Measurements from ENCODE around the gene SGMS1.
"Not testable (repeated sequence)": the region's sequence is repeated elsewhere in the genome, so short reads cannot be mapped to it uniquely, and the experiment has no call there.

SGMS1 gene

DNA sequence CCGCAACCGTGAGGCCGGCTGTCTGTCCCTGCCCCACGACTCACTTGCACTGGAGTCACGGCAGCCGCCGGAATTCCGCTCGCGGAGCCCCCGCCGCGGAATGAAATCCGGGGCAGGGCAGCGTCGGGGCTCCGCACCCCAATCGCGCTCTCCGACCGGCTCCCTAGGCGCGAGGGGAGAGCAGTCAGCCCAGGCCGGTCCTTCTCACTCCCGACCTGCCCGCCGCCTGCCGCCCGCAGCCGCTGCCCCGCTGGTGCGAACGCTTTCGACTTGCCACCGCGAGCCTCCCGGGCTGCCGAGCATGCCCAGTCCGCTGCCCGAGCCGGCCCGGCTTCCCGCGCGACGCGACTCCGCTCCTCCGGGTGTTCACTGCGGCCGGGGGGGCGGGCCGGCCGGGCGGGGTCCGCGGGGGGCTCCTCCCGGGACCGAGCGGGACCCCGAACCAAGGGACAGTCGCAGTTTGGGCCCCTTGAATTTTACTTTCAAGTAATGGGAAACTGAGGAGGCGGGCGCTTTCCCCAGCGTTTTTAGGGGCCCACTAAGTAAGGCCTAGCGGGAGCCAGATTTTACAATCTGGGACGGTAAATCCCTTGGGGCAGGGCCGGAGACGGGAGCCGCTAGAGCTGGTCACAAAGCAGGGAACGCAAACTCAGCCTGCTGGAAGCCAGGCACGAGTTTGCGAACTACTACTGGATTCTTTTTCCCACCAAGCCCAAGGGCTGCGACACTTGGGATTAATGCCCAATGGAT lies at the start of gene SGMS1:
SGMS1 (minus strand) TSS at position 294 of the 750 bp plus-strand sequence. CDS start 279,842 bp downstream, outside the sequence.
- no peak for FAIRE-seq

DNA sequence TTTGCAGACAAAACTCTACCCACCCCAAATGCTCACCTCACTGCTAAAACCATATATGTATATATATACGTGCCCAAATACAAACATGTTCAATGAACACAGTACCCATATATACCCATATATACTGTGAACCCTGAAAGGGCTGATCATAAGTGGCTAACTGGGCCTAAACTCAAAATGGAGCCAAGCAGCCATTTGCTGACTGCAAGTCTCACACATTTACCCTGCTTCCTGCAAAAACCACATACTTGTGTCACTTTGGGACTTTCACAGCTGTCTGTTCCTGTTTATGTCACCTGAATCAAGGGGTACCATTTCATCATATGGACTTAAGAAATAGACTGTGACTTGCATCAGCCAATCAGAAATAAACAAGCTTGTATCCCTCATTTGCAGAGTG lies 48.4 kb upstream of the SGMS1 start:
- FAIRE-seq = not testable (repeated sequence)

- FAIRE-seq = not testable (repeated sequence)
These were observed 47.9 kb upstream of the SGMS1 start for GRCh38 chr10:50671645-50672044.

GRCh38 chr10:50669957-50670356 lies 46.2 kb upstream of the SGMS1 start:
- not testable (repeated sequence) for FAIRE-seq

DNA sequence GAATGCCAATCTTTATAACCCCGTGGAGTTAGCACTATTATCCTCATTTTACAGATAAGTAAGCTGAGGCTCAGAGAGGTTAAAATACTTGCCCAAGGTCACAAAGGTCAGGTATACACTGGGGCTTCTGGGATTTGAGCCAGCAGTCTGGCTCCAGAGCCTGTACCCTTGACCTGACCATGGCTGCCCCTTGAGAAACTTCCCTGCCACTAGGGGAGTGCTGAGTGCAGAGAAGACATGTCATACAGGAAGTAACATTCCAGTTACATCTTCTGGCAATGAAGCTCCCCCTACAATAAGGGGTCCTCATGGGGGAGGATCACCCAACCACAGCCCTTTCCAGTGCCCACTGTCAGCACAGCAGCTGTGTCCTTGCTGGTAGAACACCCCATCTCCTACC lies 43.6 kb upstream of the SGMS1 start:
- FAIRE-seq = not testable (repeated sequence)

GRCh38 chr10:50662420-50662819 lies 38.7 kb upstream of the SGMS1 start:
- FAIRE-seq = not testable (repeated sequence)

DNA sequence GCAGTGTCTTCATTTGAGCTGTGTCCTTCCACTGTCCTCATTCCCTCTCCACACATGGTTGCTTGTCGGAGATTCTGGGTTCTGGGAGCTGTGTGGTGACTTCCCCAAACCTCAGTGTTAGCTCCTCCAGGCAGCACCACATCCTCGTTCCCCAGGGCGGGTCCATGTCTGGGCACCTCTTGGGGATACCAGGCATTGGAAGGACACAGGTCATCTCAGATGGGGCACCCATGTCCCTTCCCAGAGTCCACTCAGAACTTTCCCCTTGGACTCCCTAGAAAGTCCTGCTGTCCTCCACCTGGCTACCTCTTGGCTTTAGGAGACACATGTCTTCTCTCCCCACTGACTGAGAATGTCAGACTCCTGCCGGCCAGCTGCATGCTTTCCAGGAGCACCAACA lies 37.8 kb upstream of the SGMS1 start:
- FAIRE-seq = not testable (repeated sequence)

DNA sequence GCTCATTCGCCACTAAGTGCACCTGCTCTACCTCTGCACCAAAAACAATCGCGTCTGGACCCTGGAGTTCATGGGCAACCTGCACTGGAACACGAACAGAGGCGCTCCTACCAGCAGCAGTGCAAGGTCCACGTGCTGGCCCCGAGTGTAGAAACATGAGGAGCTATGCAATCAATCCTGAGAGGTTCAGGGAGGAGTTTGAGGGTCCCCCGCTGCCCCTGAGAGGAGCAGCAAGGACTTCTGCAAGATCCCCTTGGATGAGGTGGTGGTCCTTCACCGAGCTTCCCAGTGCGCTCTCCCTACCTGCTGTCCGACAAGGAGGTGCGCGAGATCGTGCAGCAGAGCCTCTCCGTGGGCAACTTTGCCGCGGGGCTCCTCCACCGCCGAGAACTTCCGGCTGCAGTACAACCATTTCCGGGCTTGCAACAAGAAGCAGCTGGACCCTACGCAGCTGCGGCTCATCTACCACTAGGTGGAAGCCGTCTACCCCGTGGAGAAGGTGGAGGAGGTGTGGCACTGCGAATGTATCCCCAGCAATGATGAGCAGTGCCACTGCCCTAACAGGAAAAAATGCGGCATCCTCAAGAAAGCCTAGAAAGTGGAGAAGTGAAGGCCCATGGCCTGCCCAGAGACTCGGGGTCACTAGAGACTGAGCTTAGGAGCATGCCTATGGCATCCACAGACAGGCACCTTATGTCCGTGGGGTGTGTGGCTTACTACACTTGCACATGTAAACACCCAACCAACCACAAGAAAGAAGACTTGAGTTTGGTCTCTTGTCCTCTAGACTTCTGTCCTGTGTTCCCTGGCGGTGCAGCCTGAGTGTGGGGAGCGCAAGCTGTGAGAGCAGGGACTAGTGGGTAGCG lies 36.3 kb upstream of the SGMS1 start:
- FAIRE-seq = not testable (repeated sequence)

- not testable (repeated sequence) for FAIRE-seq
These were observed 35.5 kb upstream of the SGMS1 start for GRCh38 chr10:50659016-50659864.

GRCh38 chr10:50658165-50658564 lies 34.4 kb upstream of the SGMS1 start:
- no peak for FAIRE-seq

DNA sequence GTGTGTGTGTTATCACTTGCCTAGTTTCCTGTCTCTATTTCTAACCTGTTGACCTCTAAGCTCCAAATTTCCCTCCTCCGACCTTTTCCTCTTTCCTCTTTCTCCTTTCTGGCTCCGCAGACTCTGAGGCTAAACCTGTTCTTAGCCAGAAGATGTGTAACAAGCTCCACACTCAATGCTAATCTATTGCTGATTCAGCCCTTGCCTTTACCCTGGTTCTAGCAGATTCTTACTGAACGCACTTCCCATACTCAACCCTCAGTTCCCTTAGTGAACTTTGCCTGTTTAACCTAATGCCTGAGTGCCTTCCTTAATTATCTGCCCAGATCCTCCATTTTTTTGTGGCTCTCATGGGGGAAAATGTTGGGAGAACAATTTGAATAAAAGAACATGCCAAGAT lies 30.0 kb upstream of the SGMS1 start:
- no peak for FAIRE-seq

GRCh38 chr10:50653142-50653541 lies 29.4 kb upstream of the SGMS1 start:
- no peak for FAIRE-seq

DNA sequence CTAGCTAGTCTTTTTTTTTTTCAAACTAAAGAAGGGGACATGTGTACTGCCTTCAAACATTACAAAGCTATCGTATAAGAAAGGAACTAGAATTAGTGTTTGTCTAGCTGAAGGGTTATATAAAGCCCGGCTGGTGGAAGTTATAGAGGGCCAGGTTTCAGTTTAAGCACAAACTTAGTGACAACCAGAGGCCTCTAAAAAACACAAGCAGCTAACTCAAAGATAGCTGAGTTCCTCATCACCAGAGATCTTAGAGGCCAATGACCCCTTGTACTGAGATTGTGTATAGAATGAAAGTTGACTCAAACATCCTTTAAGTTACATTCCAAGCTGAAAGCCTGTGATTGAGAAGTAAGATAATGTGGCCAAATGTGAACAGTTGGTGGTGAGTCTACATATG lies 28.1 kb upstream of the SGMS1 start:
- FAIRE-seq = no peak

DNA sequence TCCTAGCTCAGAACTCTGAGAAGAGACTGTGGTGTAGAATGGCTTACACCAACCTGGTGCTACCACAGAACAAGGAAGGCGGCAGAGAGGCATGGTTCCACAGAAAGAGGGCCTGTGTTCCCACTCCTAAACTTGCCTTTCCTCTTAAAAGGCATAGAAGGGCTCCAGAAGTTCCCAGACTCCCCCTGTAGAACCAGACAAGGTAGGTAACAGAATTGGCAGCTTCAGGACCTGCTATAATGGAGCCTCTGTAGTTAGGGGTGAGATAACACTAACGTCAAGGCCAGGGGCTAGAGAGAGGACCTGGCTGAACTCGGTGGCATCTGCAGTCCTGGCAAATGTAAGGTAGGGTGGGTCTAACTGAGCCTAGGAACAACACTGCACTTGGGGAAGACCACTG lies 26.7 kb upstream of the SGMS1 start:
- FAIRE-seq = no peak

GRCh38 chr10:50648935-50649227 lies 25.1 kb upstream of the SGMS1 start:
- FAIRE-seq = no peak

DNA sequence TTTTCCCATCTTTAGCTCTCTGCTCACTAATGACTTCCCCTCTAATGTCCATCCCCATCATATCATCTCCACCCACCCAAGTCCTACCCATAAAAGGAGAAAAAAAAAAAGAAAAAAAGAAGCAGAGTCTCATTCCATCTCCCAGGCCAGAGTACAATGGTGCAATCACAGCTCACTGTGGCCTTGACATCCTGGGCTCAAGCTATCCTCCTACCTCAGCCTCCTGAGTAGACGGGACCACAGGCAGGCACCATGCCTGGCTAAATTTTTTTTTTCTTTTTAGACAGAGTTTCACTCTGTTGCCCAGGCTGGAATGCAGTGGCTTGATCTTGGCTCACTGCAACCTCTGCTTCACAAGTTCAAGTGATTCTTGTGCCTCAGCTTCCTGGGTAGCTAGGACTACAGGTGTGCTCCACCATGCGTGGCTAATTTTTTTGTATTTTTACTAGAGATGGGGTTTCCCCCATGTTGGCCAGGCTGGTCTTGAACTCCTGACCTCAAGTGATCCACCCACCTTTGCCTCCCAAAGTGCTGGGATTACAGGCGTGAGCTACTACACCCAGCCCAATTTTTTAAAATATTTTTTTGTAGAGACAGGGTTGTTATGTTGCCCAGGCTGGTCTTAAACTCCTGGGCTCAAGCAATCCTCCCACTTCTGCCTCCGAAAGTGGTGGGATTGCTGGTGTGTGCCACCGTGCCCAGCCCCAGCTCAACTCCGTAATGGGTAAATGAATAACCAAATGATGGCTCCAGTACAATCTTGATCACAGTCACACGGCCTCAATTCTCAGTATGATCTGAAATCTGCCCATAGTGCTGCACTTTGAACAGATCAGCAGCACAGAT lies 24.6 kb upstream of the SGMS1 start:
- FAIRE-seq = no peak

DNA sequence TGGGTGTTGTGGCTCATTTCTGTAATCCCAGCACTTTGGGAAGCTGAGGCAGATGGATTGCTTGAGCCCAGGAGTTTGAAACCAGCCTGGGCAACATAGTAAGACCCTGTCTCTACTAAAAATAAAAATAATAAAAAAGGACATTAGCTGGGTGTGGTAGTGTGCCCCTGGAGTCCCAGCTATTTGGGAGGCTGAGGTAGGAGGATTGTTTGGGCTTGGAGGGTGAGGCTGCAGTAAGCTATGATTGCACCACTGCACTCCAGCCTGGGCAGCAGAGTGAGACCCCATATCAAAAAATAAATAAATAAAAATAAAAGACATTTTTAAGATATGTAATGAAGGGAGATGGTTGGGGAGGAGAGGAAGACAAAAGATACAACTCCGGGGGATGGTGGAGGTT lies 23.6 kb upstream of the SGMS1 start:
- FAIRE-seq = not testable (repeated sequence)

DNA sequence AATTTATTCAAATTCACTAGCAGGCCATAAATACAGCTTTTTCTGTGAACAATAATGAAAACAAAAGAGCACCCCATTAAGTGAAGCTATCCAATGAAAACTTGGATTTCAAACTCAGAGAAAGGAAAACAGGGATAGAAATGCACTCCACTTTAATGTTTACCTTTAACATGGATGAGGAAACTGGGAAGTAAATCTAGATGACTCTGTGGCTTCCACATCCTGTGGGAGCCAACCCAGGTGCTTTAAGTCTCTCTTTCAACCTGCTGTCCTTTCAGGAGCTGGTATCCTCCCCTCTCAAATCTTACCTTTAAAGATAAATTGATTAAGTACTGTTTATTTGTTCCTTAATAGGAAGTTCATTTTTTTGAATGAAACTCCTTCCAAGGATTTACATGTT lies 21.5 kb upstream of the SGMS1 start:
- no peak for FAIRE-seq

DNA sequence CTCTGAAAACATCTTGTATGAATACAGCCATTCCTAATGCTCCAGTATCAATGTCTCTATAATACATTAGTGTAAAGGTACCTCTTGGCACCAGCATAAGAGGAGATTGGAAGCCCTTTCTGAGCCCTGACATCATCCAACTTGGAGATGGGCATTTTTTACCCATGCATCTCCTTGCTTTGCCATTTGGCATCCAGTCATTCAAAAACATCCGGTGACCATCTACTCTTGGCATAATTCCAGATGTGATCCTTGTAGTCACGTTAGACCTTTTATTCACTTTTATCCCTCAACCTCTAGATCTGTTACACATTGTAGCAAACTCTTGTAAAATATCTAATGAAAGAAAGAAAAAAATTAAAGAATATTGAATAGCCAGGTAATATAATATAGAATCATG lies 17.9 kb upstream of the SGMS1 start:
- FAIRE-seq = no peak

- no peak for FAIRE-seq
These were observed 16.5 kb upstream of the SGMS1 start for GRCh38 chr10:50640238-50640637.

GRCh38 chr10:50636618-50637579 lies 13.1 kb upstream of the SGMS1 start:
- FAIRE-seq = no peak

Measured in colon (tissue), 2 donors.